ENCODE data around the gene SNED1.

- TF ChIP-seq CTCF (IDR thresholded peaks at IDR 0.05; ENCODE audit: insufficient read depth, low read length) (no peak), POLR2AphosphoS5 (IDR thresholded peaks at IDR 0.05; ENCODE audit: low read depth) (no peak)
Measured at GRCh38 chr2:241002275-241003046, 4.0 kb downstream of the SNED1 start.
